PC-9 (cell line): ENCODE measurements around the gene MBP. TPM values are rescaled to one million over a fixed set of nuclear protein-coding genes. Genes with fewer than 3 reads are reported as not detected.

Experiments used
- BruUV-seq: library from RNA; stranded (reverse); fragments of 400-500 nt; replicated peaks from 2 replicates; lab custom pipeline; 2021; lab: Mats Ljungman, UMichigan
- CTCF ChIA-PET: fragments of 300-600 bp; sonication (Branson Sonifier 250); formaldehyde crosslinking; loops from one replicate; lab custom pipeline; 2022; ENCODE audit warnings: antibody characterized with exemption; lab: Charles Lee
- POLR2A ChIA-PET: fragments of 300-600 bp; sonication (Branson Sonifier 250); formaldehyde crosslinking; loops from one replicate; lab custom pipeline; 2022; ENCODE audit warnings: antibody characterized with exemption; ENCODE audit not compliant: unreplicated experiment; lab: Charles Lee
- DNase-seq, 2 experiments: peaks; one replicate each; pipeline versions ENCODE4 v3.0.0 to v3.0.0-alpha.2; 2015 to 2022; ENCODE audit warnings: mixed read lengths in 1 of 2
- H2AFZ ChIP-seq: fragments of 200-600 bp; sonication (generic); 2 replicates; pipeline ENCODE4 v1.8.1; 2017; ENCODE audit warnings: antibody characterized with exemption
- H3F3A ChIP-seq: fragments of 200-600 bp; sonication (generic); 2 replicates; pipeline ENCODE4 v1.8.1; 2017; ENCODE audit warnings: antibody characterized with exemption, mild to moderate bottlenecking, low read depth; ENCODE audit not compliant: insufficient read depth
- H3K27ac ChIP-seq: fragments of 200-600 bp; sonication (generic); 2 replicates; pipeline ENCODE4 v1.6.1; 2016; ENCODE audit warnings: mixed run types
- H3K27me3 ChIP-seq: fragments of 200-600 bp; sonication (generic); 2 replicates; pipeline ENCODE4 v1.6.1; 2016; ENCODE audit warnings: low read depth, mixed run types; ENCODE audit not compliant: insufficient read depth
- H3K36me3 ChIP-seq: fragments of 200-600 bp; sonication (generic); 2 replicates; pipeline ENCODE4 v1.6.1; 2016; ENCODE audit warnings: low read depth, mixed run types
- H3K4me1 ChIP-seq: fragments of 200-600 bp; sonication (generic); replicated peaks from 2 replicates; pipeline ENCODE4 v1.6.1; 2016; ENCODE audit warnings: mixed run types; ENCODE audit not compliant: insufficient read depth
- H3K4me2 ChIP-seq: fragments of 200-600 bp; sonication (generic); 2 replicates; pipeline ENCODE4 v1.6.1; 2017; ENCODE audit warnings: mixed run types
- H3K4me3 ChIP-seq: fragments of 200-600 bp; sonication (generic); 2 replicates; pipeline ENCODE4 v1.6.1; 2016; ENCODE audit warnings: mixed run types
- H3K79me2 ChIP-seq: fragments of 200-600 bp; sonication (generic); 2 replicates; pipeline ENCODE4 v1.6.1; 2017; ENCODE audit warnings: low read depth, mixed run types
- H3K9me2 ChIP-seq: fragments of 200-600 bp; sonication (generic); 2 replicates; pipeline ENCODE4 v1.8.1; 2017; ENCODE audit warnings: mild to moderate bottlenecking; ENCODE audit not compliant: insufficient read depth
- H3K9me3 ChIP-seq: fragments of 200-600 bp; sonication (generic); 2 replicates; pipeline ENCODE4 v1.8.1; 2016; ENCODE audit warnings: low read depth; ENCODE audit not compliant: insufficient read depth
- H4K20me1 ChIP-seq: fragments of 200-600 bp; sonication (generic); 2 replicates; pipeline ENCODE4 v1.8.1; 2017; ENCODE audit not compliant: insufficient read depth
- EZH2 ChIP-seq: fragments of 200-600 bp; sonication (generic); IDR thresholded peaks from 2 replicates; pipeline ENCODE4 v1.8.0; 2017; ENCODE audit warnings: antibody characterized with exemption, low read depth
- intact Hi-C: fragments of 100-400 bp; cut with micrococcal nuclease; formaldehyde crosslinking; loops from one replicate; pipeline ENCODE4 v1.10.0; 2022; ENCODE audit not compliant: unreplicated experiment
- total RNA-seq: library from RNA; stranded (reverse); gene quantifications from 2 replicates; pipeline ENCODE4 v1.2.3, GENCODE V29; 2021
- TF ChIP-seq, protein P1 (sequence below): fragments of 200-600 bp; sonication (generic); conservative IDR thresholded peaks from 2 replicates; pipeline ENCODE4 v1.6.1; 2017; ENCODE audit warnings: mixed run types, antibody characterized with exemption, mild to moderate bottlenecking, moderate library complexity

Gene MBP
- total RNA-seq, 1 experiment from 2014 or later = 37.9 TPM

DNA sequence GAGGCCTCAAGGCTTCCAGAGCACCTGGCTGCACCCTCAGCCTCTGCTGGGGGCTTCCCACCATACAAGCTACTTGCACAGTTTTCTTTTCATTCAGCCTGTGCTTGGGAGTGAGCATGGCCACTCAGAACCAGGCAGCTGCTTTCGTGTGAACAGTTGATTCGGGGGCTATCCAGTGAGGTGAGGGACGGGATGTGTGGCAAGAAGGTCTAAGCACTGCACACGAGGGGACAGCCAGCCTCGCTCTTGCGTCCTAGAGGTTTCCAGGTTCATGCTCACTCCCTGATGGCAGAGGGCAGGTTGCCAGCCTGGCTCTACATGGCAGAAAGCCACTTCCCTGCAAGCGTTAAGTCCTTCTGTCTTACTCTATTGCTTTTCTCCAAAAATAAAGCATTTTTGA is 146.2 kb downstream of the MBP start:
- TF ChIP-seq EZH2 = no peak
- TF ChIP-seq, protein P1, sequence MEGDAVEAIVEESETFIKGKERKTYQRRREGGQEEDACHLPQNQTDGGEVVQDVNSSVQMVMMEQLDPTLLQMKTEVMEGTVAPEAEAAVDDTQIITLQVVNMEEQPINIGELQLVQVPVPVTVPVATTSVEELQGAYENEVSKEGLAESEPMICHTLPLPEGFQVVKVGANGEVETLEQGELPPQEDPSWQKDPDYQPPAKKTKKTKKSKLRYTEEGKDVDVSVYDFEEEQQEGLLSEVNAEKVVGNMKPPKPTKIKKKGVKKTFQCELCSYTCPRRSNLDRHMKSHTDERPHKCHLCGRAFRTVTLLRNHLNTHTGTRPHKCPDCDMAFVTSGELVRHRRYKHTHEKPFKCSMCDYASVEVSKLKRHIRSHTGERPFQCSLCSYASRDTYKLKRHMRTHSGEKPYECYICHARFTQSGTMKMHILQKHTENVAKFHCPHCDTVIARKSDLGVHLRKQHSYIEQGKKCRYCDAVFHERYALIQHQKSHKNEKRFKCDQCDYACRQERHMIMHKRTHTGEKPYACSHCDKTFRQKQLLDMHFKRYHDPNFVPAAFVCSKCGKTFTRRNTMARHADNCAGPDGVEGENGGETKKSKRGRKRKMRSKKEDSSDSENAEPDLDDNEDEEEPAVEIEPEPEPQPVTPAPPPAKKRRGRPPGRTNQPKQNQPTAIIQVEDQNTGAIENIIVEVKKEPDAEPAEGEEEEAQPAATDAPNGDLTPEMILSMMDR = no peak
- Histone ChIP-seq H3K36me3 (no peaks in the 10 kb centered on the region), H3K9me2 (no peaks in the 10 kb centered on the region), H3F3A (no peaks in the 10 kb centered on the region), H3K79me2 (no peaks in the 10 kb centered on the region), H4K20me1 (no peaks in the 10 kb centered on the region), H3K4me2 (no peak overlapping the region), H3K27ac (no peak overlapping the region), H3K4me3 (no peak overlapping the region), H3K4me1 (no peaks in the 10 kb centered on the region), H3K9me3 (no peaks in the 10 kb centered on the region), H3K27me3 (no peaks in the 10 kb centered on the region), H2AFZ (no peak overlapping the region)
- ChIA-PET POLR2A (no interaction called here), CTCF (no interaction called here)
- no peak for DNase-seq
- no TSS peak for BruUV-seq
- intact Hi-C loops = no loop called here

DNA sequence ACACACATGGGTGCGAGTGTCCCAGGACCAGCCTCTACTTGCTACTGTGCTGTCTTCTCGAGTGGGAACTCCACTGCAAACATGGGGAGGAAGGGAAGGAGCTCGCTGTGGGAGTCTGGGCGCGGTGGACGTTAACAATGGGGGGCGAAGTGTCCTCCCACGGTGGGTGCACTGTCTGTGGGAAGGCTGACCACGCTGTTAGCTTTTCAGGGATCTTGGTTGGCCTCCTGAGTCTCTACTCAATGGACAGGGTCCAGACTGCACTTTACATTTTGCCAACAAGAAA is 146.7 kb downstream of the MBP start:
- no peaks in the 10 kb centered on the region for H3F3A ChIP-seq
- no peak overlapping the region for H2AFZ ChIP-seq
- TF ChIP-seq, protein P1 = no peak
- TF ChIP-seq EZH2 = no peak
- intact Hi-C loops = no loop called here
- DNase-seq = no peak
- CTCF ChIA-PET = no interaction called here
- BruUV-seq = no TSS peak
- no peaks in the 10 kb centered on the region for H4K20me1 ChIP-seq
- H3K4me2 ChIP-seq = no peak overlapping the region
- H3K27me3 ChIP-seq = no peaks in the 10 kb centered on the region
- H3K79me2 ChIP-seq = no peaks in the 10 kb centered on the region
- H3K4me3 ChIP-seq = no peak overlapping the region
- POLR2A ChIA-PET = no interaction called here
- H3K27ac ChIP-seq = no peak overlapping the region
- no peaks in the 10 kb centered on the region for H3K36me3 ChIP-seq
- no peaks in the 10 kb centered on the region for H3K9me2 ChIP-seq
- no peaks in the 10 kb centered on the region for H3K9me3 ChIP-seq
- no peaks in the 10 kb centered on the region for H3K4me1 ChIP-seq

DNA sequence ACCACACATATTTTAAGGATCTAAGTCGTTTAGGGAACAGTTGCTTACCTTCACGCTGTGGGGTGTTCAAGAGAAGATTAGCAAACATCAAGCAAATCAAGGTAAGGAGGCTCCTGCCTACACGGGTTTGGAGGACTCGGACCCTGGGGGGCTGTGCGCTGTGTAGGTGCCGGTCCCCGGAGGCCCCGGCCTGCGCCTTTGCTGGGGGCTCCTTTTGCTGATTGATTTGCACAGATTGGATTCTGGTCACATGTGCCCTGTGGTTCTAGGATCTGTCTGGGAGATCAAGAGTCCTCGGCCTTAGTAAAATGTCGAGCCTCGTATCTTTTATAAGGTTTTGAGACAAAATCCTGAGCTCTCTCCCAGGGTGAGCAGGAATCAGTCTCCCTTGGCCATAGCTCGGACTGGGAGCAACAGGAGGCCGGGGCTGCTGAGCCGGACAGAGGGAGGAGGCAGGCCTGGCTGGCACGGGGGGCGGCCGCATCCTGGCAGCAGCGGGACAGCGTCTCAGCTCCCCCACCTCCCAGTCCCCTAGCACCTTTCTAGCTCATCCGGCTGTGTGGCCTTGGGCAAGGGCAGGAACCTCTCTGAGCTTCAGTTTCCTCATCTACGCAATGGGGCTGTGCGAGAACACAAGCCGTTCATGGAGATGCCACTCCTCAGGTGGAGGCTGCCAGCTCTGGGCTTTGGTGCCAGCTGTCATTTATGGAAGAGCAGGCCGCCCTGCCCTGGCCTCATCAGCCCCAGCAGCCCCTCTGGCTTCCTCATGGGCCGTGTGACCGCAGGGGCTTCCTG is 147.2 kb downstream of the MBP start:
- no peak overlapping the region for H2AFZ ChIP-seq
- intact Hi-C loops = no loop called here
- BruUV-seq = no TSS peak
- H3K27ac ChIP-seq = no peak overlapping the region
- no peaks in the 10 kb centered on the region for H4K20me1 ChIP-seq
- H3K9me3 ChIP-seq = no peaks in the 10 kb centered on the region
- H3K9me2 ChIP-seq = no peaks in the 10 kb centered on the region
- no peaks in the 10 kb centered on the region for H3K36me3 ChIP-seq
- CTCF ChIA-PET = interaction anchor here (0.6 kb wide), 1 partner anchor 52 kb away, joined by 3 read pairs; no protein-coding TSS in a partner anchor
- TF ChIP-seq EZH2 = no peak
- TF ChIP-seq, protein P1 = no peak
- POLR2A ChIA-PET = interaction anchor here (0.6 kb wide), 1 partner anchor 154 kb away, joined by 12 read pairs; no protein-coding TSS in a partner anchor
- no peaks in the 10 kb centered on the region for H3K4me1 ChIP-seq
- no peaks in the 10 kb centered on the region for H3K27me3 ChIP-seq
- H3K4me3 ChIP-seq = no peak overlapping the region
- H3F3A ChIP-seq = no peaks in the 10 kb centered on the region
- H3K4me2 ChIP-seq = no peak overlapping the region
- no peaks in the 10 kb centered on the region for H3K79me2 ChIP-seq
- DNase-seq = no peak
